GM12891 (cell line): ENCODE results near the gene GRM4.

Experiments used
- DNase-seq: peaks from one replicate; pipeline ENCODE4 v3.0.0; 2011; ENCODE audit warnings: low spot score; ENCODE audit not compliant: insufficient read length
- FAIRE-seq: peaks from 2 replicates; lab custom pipeline; 2011; peaks lifted over from hg19 to GRCh38; lab: Jason Lieb, UNC
- PAX5 ChIP-seq: IDR thresholded peaks from 2 replicates; pipeline ENCODE4 v1.6.1; 2011; ENCODE audit warnings: low read length, moderate library complexity, mild to moderate bottlenecking; ENCODE audit not compliant: insufficient read depth, severe bottlenecking
- POLR2A ChIP-seq: IDR thresholded peaks from 2 replicates; pipeline ENCODE4 v1.6.1; 2011; ENCODE audit warnings: low read depth, low read length, control low read depth
- POLR2AphosphoS5 ChIP-seq: IDR thresholded peaks from 2 replicates; pipeline ENCODE4 v1.6.1; 2011; ENCODE audit warnings: low read depth, low read length, control low read depth
- POU2F2 ChIP-seq: IDR thresholded peaks from 2 replicates; pipeline ENCODE4 v1.6.1; 2011; ENCODE audit warnings: low read depth, mild to moderate bottlenecking, control low read depth, low read length, moderate library complexity
- SPI1 ChIP-seq: IDR thresholded peaks from 2 replicates; pipeline ENCODE4 v1.6.1; 2011; ENCODE audit warnings: low read depth, low read length, control low read depth
- TAF1 ChIP-seq: IDR thresholded peaks from 2 replicates; pipeline ENCODE4 v1.6.1; 2011; ENCODE audit warnings: low read depth, low read length, control low read depth

GRM4 gene

DNA sequence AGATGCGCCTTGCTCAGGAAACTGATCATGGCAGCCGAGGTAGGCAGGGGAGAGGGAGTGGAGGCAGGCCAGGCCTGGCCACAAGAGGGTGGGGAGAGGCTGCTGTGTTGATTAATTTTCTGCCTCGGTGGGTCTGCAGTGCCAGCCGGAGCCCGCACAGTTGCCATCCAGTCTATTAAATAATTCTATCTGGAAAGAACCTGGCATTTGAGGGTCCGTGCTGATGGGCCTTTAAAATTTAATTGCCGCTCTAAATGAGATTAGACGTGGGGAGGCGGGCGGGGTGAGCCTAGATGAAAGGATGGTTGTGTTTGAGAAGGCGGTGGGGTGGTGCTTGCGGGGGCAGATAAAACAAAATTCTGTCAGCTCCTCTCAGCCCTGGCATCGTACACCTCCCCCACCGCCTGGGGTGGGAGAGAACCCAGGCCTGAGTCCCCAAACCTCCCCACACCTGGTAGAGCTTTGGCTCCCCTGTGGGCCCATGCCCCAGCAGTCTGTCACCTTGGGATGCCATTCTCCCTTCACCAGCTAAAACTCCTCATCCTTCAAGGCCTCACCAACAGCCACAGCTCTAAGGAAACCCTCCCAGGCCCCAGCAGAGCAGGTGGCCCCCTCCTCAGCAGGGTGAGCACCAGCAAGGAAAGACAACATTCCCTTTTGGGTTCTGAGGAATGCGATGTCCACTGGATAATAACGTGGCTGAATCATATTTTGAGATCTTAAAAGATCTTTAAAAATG is 167.3 kb downstream of the GRM4 start:
- no peak for FAIRE-seq
- no peak for DNase-seq

DNA sequence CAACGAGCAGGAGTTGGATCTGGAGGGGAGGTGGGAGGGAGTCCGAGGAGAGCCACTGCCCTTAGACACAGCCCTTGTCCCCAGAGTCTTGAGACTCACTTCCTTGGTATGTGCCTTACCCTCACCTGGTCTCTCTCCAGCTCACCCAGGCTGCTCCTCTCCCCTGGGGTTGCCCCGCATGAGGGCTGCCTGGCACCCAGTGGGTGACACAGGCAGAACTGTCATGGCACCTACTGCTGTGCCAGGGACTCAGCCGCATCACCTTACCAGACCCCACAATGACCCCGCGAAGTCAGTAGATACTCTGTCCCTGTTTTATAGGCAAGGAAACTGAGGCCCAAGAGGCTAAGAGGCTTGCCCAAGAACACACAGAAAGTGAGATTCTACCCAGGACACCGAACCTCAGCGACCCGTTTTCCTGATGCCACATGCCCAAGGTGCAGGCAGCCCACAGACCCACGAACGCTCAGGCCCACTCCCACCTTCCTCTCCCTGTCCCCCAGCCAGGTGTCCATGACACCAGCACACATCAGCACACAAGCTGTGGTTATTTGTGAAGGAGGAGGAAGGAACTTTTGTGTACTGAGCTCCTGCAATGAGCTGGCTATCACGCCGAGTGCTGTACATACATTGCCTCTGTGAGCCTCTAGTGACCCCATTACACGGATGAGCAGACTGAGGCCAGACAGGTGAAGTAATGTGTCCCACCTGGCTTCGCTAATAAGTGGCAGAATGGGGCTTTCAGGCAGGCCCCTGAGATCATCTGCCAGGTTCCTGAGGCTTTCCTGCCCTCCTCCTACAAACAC is 168.1 kb downstream of the GRM4 start:
- TF ChIP-seq TAF1 (no peak), POLR2AphosphoS5 (no peak), POU2F2 (no peak)
- FAIRE-seq (no peak), DNase-seq (no peak)

More for the DNA sequence above, 167.3 kb downstream of the GRM4 start:
- no peak for TF ChIP-seq PAX5
- no peak for TF ChIP-seq POLR2AphosphoS5
- no peak for TF ChIP-seq TAF1
- no peak for TF ChIP-seq POLR2A
- no peak for TF ChIP-seq SPI1
- TF ChIP-seq POU2F2, result no peak

GRCh38 chr6:33976437-33977360 is 169.2 kb downstream of the GRM4 start:
- no peak for TF ChIP-seq SPI1
- no peak for TF ChIP-seq PAX5
- no peak for TF ChIP-seq POU2F2
- no peak for TF ChIP-seq POLR2A
- TF ChIP-seq TAF1, result no peak
- TF ChIP-seq POLR2AphosphoS5, result no peak
- DNase-seq (no peak), FAIRE-seq (no peak)

- DNase-seq (no peak), FAIRE-seq (no peak)
Measured at GRCh38 chr6:33975661-33976436, 170.0 kb downstream of the GRM4 start.

GRCh38 chr6:33974471-33974870 is 171.4 kb downstream of the GRM4 start:
- DNase-seq (no peak), FAIRE-seq (no peak)
- no peak for TF ChIP-seq POLR2A
- no peak for TF ChIP-seq POU2F2
- TF ChIP-seq POLR2AphosphoS5, result no peak
- no peak for TF ChIP-seq PAX5
- no peak for TF ChIP-seq SPI1
- TF ChIP-seq TAF1, result no peak

More at GRCh38 chr6:33975661-33976436, 170.0 kb downstream of the GRM4 start:
- no peak for TF ChIP-seq POU2F2
- no peak for TF ChIP-seq SPI1
- no peak for TF ChIP-seq POLR2AphosphoS5
- no peak for TF ChIP-seq PAX5
- no peak for TF ChIP-seq TAF1
- no peak for TF ChIP-seq POLR2A

DNA sequence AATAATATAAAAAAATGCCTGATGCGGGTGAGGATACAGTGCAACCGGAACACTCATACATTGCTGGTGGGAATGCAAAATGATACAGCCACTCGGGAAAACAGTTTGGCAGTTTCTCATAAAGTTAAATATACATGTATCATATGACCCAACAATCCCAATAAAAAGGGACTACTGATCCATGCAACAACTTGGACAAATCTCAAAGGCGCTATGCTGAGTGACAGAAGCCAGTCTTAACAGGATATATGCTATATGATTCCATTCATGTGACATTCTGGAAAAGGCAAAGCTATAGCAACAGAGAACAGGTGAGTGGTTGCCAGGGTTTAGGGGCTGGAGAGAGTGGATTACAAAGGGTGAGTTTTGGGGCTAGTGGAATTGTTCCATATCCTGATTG is 171.9 kb downstream of the GRM4 start:
- no peak for TF ChIP-seq POLR2A
- no peak for TF ChIP-seq PAX5
- no peak for TF ChIP-seq POU2F2
- TF ChIP-seq SPI1, result no peak
- TF ChIP-seq POLR2AphosphoS5, result no peak
- no peak for TF ChIP-seq TAF1
- no peak for FAIRE-seq
- no peak for DNase-seq

GRCh38 chr6:33971580-33971979 is 174.3 kb downstream of the GRM4 start:
- DNase-seq (no peak), FAIRE-seq (no peak)
- TF ChIP-seq PAX5, result no peak
- no peak for TF ChIP-seq POLR2A
- TF ChIP-seq TAF1, result no peak
- no peak for TF ChIP-seq SPI1
- TF ChIP-seq POLR2AphosphoS5, result no peak
